Measurements from ENCODE around the gene LCN10. TPM values are rescaled to one million over a fixed set of nuclear protein-coding genes. Genes with fewer than 3 reads are reported as not detected.

The LCN10 gene
- total and polyA plus RNA-seq, 2 of the 13 experiments (the other 11 are each of a cell fraction or from before 2014, with no cell fraction given): 0.53 to 0.61 TPM

GRCh38 chr9:136787690-136788400 lies 45.1 kb upstream of the LCN10 start (continued):
- TF ChIP-seq ARID3A (IDR thresholded peaks at IDR 0.05; ENCODE audit: low read depth, low read length) (peak; percentile 74), ZNF83 (CRISPR knock-in tag; IDR thresholded peaks at IDR 0.05; ENCODE audit: borderline replicate concordance) (no peak), KDM5A (IDR thresholded peaks at IDR 0.05; ENCODE audit: borderline replicate concordance, low read length) (peak; percentile 68; the same call in 1 of the 2 replicates), IRF2 (CRISPR knock-in tag; IDR thresholded peaks at IDR 0.05) (0 out of 2 replicates have a peak, but pooled peaks have one; percentile 22), DNMT3B (CRISPR knock-in tag; conservative IDR thresholded peaks at IDR 0.05) (no peak), DZIP1 (CRISPR knock-in tag; IDR thresholded peaks at IDR 0.05) (no peak), BRD4 (CRISPR knock-in tag; IDR thresholded peaks at IDR 0.05) (no peak), ZNF747 (CRISPR knock-in tag; IDR thresholded peaks at IDR 0.05; ENCODE audit: borderline replicate concordance) (no peak), TCF7L2 (IDR thresholded peaks at IDR 0.05; ENCODE audit: low read depth, low read length) (no peak), YEATS2 (CRISPR knock-in tag; IDR thresholded peaks at IDR 0.05; ENCODE audit: borderline replicate concordance) (0 out of 2 replicates have a peak, but pooled peaks have one; percentile 8), SMC3 (IDR thresholded peaks at IDR 0.05; ENCODE audit: low read length) (peak; percentile 54), LCORL (IDR thresholded peaks at IDR 0.05) (no peak), LCORL (CRISPR knock-in tag; IDR thresholded peaks at IDR 0.05) (peak; percentile 62), DDIT3 (CRISPR knock-in tag; IDR thresholded peaks at IDR 0.05) (no peak), ZHX1 (CRISPR knock-in tag; IDR thresholded peaks at IDR 0.05; ENCODE audit: low read depth) (no peak), U2AF1 (optimal IDR thresholded peaks at IDR 0.05; ENCODE audit: low read depth, low read length) (no peak), SMARCE1 (IDR thresholded peaks at IDR 0.05; ENCODE audit: borderline replicate concordance) (no peak), ZNF543 (CRISPR knock-in tag; IDR thresholded peaks at IDR 0.05) (no peak), ERF (CRISPR knock-in tag; IDR thresholded peaks at IDR 0.05) (peak; percentile 33; the same call in 1 of the 2 replicates), NFE2L1 (CRISPR knock-in tag; IDR thresholded peaks at IDR 0.05; ENCODE audit: borderline replicate concordance) (no peak), TFAP4 (IDR thresholded peaks at IDR 0.05; ENCODE audit: borderline replicate concordance, low read depth) (peak; percentile 56; the same call in 1 of the 2 replicates), AGO2 (optimal IDR thresholded peaks at IDR 0.05; ENCODE audit: low read depth, low read length) (no peak), ZZZ3 (CRISPR knock-in tag; IDR thresholded peaks at IDR 0.05; ENCODE audit: borderline replicate concordance) (no peak)
